GM12873 (cell line): ENCODE results near the gene PRTG.

Experiments used
- TF ChIP-seq, protein P1 (sequence below): IDR thresholded peaks from 2 replicates; pipeline ENCODE4 v1.5.1; 2012; ENCODE audit warnings: low read depth, mild to moderate bottlenecking, moderate library complexity, low read length, control low read depth; ENCODE audit not compliant: insufficient read depth; ENCODE audit errors: missing control alignments

The PRTG gene

DNA sequence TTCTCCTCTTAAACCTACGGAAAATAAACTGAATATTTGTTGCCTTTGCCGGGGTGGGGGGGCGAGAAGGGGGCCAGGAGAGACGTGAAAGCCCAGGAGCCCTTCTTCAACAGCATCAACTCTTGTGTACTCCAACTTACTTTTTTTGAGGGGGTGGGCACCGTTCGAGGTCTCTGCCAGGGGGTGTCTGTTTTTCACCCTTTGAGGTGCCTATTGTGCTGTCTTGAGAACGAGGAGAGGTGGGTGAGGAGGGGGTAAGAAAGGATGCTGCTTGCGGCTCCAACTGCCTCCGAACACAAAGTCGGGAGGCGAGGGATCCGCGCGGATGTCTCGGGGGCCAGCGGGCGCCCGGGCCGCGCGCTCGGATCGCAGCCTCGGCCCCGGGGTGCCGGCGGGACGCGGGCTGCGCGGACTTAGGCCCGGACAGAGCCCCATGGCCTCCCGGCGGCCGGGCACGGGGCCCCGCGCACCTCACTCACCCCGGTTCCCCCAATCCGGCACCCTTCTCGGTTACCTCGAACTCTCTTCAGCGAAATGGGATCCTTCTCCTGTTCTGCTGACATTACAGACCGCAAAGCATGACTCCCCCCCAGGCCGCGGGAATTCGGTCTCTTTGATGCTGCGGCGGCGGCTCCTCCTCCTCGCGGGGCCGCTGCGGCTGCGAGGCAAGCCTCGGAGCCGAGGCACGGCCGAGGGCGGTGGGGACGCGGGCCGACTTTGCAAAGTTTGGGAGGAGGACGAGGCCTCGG lies 155.5 kb downstream of the PRTG start:
- TF ChIP-seq, protein P1, sequence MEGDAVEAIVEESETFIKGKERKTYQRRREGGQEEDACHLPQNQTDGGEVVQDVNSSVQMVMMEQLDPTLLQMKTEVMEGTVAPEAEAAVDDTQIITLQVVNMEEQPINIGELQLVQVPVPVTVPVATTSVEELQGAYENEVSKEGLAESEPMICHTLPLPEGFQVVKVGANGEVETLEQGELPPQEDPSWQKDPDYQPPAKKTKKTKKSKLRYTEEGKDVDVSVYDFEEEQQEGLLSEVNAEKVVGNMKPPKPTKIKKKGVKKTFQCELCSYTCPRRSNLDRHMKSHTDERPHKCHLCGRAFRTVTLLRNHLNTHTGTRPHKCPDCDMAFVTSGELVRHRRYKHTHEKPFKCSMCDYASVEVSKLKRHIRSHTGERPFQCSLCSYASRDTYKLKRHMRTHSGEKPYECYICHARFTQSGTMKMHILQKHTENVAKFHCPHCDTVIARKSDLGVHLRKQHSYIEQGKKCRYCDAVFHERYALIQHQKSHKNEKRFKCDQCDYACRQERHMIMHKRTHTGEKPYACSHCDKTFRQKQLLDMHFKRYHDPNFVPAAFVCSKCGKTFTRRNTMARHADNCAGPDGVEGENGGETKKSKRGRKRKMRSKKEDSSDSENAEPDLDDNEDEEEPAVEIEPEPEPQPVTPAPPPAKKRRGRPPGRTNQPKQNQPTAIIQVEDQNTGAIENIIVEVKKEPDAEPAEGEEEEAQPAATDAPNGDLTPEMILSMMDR, result no peak

DNA sequence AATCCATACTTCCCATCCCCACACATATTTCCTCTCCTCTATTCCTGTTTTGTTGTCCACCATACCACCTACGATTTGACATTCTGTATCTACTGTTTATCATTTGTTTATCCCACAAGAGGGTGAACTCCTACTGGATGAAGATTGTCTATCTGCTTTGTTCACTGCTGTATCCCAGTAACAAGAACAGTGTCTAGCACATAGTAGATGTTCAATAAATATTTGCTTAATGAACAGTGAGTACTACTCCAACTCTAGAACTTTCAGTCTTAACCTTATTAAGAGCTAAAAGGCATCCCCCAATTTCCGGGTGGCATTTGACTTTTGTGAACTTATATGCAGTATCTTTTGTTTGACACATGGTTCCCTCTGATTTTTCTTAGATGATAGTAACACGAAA lies 156.1 kb downstream of the PRTG start:
- TF ChIP-seq, protein P1, result no peak

DNA sequence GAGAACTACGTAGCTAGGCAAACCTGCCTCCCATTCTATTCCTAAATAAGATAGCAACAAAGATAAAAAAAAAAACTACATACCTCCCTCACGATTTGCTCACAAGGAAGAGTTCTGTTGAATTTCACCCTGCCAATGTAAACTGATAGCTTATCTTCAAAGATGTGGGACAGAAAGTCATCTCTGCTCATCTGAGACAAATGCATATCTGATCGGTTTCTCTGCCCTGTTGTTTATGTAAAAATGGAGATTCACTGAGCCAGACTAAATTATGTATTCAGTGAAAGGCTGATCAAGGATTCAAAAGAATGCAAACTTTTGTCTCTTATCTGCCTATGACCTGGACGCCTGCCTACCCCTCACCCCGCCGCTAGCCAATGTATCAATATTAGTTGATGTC lies 166.0 kb downstream of the PRTG start:
- TF ChIP-seq, protein P1, result no peak

DNA sequence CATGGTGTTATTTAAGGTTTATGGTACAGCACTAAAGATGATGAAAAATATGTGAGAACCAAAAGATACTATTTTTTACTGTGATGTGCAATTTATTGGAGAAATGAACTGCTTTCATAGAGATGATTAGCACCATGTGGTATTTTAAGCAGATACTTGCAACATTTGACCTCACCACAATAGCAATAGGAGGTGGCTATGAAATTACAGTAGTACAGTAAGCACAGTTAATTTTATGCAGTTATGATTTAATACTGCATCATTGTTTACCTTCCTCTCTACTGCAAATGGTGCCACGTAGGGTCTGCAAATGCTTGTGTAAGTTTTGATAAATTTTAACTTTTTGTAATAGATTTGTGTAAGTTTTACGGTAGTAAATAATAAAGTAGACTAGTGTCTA lies 168.9 kb downstream of the PRTG start:
- TF ChIP-seq, protein P1, result no peak

DNA sequence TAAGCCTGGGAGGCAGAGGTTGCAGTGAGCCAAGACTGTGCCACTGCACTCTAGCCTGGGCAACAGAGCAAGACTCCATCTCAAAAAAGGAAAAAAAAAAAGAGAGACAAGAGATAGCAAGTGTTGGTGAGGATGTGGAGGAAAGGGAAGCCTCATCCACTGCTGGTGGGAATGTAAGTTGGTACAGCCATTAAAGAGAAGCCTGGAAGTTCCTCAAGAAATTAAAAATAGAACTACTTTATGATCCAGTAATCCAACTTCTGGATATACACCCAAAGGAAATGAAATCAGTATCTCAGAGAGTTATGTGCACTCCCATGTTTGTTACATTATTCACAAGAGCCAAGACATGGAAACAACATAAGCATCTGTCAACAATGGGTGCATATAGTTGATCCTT lies 169.7 kb downstream of the PRTG start:
- TF ChIP-seq, protein P1, result no peak

DNA sequence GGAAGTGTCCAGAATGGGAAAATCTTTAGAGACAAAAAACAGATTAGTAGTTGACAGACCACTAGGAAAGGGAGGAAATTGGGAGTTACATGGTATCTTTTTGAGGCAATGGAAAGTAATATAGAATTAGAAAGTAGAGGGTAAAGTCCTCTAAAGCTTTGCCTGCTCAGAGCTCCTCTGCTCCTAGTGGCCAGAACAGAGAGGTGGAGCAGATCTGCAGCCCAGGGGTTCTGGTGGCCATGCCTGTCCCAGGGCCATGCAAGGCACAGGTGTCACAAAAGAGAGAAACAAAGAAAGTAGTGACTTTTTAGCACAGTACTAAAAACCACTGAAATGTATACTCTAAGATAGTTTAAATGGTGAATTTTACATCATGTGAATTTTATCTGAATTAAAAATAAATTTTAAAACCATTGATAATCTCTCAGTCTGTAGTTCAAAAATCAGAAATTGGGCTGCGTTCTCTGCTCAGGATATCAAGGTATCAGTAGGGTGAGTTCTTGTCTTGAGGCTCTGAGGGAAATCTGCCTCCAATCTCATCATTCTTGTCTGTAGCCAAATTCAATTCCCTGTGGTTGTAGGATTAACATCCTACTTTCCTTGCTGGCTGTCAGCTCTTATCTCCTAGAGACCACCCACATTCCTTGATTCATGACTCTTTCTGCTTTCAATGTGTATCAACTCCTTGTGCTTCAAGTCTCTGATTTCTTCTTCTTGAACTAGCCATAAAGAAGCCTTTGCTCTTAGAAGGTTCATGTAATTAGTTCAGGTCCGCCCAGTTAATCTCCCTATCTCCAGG lies 178.4 kb downstream of the PRTG start:
- TF ChIP-seq, protein P1, result peak; percentile 36

DNA sequence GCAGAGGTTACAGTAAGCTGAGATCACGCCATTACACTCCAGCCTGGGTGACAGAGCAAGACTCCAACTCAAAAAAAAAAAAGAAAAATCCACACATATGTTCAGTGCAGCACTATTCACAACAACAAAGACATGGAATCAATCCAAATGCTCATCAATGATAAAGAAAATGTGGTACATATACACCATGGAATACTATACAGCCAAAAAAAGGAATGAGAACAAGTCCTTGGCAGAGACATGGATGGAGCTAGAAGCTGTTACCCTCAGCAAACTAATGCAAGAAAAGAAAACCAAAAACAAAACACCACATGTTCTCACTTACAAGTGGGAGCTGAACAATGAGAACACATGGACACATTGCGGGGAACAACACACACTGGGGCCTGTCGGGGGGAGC lies 180.4 kb downstream of the PRTG start:
- TF ChIP-seq, protein P1, result no peak
